Trophoblast cell (in vitro differentiated cells and primary cell): Measurements from ENCODE around the gene FAM120A.

Experiments
- DNase-seq, 2 donors: peaks; one replicate each; pipeline ENCODE4 v3.0.0-alpha.2; 2016
- H2AFZ ChIP-seq: 2 replicates; pipeline ENCODE4 v1.6.1; 2013; ENCODE audit warnings: low read length, moderate library complexity, mild to moderate bottlenecking; ENCODE audit not compliant: insufficient read depth, poor library complexity
- H2AK5ac ChIP-seq: 2 replicates; pipeline ENCODE4 v1.6.1; 2013; ENCODE audit warnings: mild to moderate bottlenecking, low read length
- H2BK120ac ChIP-seq: 2 replicates; pipeline ENCODE4 v1.6.1; 2013; ENCODE audit warnings: low read length, mild to moderate bottlenecking, moderate library complexity; ENCODE audit not compliant: insufficient read depth, poor library complexity
- H2BK12ac ChIP-seq: 2 replicates; pipeline ENCODE4 v1.6.1; 2013; ENCODE audit warnings: mild to moderate bottlenecking, low read length, moderate library complexity
- H2BK5ac ChIP-seq: 2 replicates; pipeline ENCODE4 v1.6.1; 2013; ENCODE audit warnings: low read length, low read depth, moderate library complexity, mild to moderate bottlenecking; ENCODE audit not compliant: poor library complexity
- H3K14ac ChIP-seq: 2 replicates; pipeline ENCODE4 v1.6.1; 2013; ENCODE audit warnings: mild to moderate bottlenecking, low read length
- H3K18ac ChIP-seq: 2 replicates; pipeline ENCODE4 v1.6.1; 2013; ENCODE audit warnings: mild to moderate bottlenecking, low read length
- H3K23ac ChIP-seq: 2 replicates; pipeline ENCODE4 v1.6.1; 2013; ENCODE audit warnings: low read length
- H3K27ac ChIP-seq: 2 replicates; pipeline ENCODE4 v1.5.1; 2013; ENCODE audit warnings: low read depth, mild to moderate bottlenecking, inconsistent platforms, low read length, moderate library complexity
- H3K27me3 ChIP-seq: 2 replicates; pipeline ENCODE4 v1.6.1; 2013; ENCODE audit warnings: inconsistent platforms, mild to moderate bottlenecking, low read length, moderate library complexity; ENCODE audit not compliant: insufficient read depth
- H3K36me3 ChIP-seq, 2 experiments: 1 replicate in 1 of 2; 2 replicates in 1 of 2; pipeline ENCODE4 v1.6.1; 2013; ENCODE audit warnings: low read length in 2 of 2, mild to moderate bottlenecking in 2 of 2, moderate library complexity in 1 of 2; ENCODE audit not compliant: insufficient read depth in 2 of 2, control insufficient read depth in 1 of 2
- H3K4ac ChIP-seq: 2 replicates; pipeline ENCODE4 v1.6.1; 2013; ENCODE audit warnings: low read depth, mild to moderate bottlenecking, low read length, moderate library complexity
- H3K4me1 ChIP-seq, 2 experiments: 1 replicate in 1 of 2; 2 replicates in 1 of 2; pipeline ENCODE4 v1.6.1; 2013; ENCODE audit warnings: low read length in 2 of 2, mild to moderate bottlenecking in 2 of 2, moderate library complexity in 1 of 2; ENCODE audit not compliant: insufficient read depth in 2 of 2, control insufficient read depth in 1 of 2
- H3K4me2 ChIP-seq: 2 replicates; pipeline ENCODE4 v1.6.1; 2013; ENCODE audit warnings: inconsistent platforms, mild to moderate bottlenecking, low read length, moderate library complexity
- H3K4me3 ChIP-seq: 2 replicates; pipeline ENCODE4 v1.5.1; 2013; ENCODE audit warnings: mild to moderate bottlenecking, low read depth, low read length, inconsistent platforms
- H3K79me1 ChIP-seq: one replicate; pipeline ENCODE4 v1.6.1; 2013; ENCODE audit warnings: low read length
- H3K79me2 ChIP-seq: 2 replicates; pipeline ENCODE4 v1.6.1; 2013; ENCODE audit warnings: low read length, mild to moderate bottlenecking; ENCODE audit not compliant: control insufficient read depth, insufficient read depth, poor library complexity
- H3K9ac ChIP-seq: 2 replicates; pipeline ENCODE4 v1.6.1; 2013; ENCODE audit warnings: mild to moderate bottlenecking, low read length
- H3K9me3 ChIP-seq: 2 replicates; pipeline ENCODE4 v1.6.1; 2013; ENCODE audit warnings: low read depth, mild to moderate bottlenecking, control low read depth, inconsistent platforms, low read length; ENCODE audit not compliant: insufficient read depth
- H4K12ac ChIP-seq: 2 replicates; pipeline ENCODE4 v1.6.1; 2013; ENCODE audit warnings: low read depth, mild to moderate bottlenecking, low read length, moderate library complexity
- H4K8ac ChIP-seq: 2 replicates; pipeline ENCODE4 v1.6.1; 2013; ENCODE audit warnings: low read depth, mild to moderate bottlenecking, low read length, moderate library complexity
- H4K91ac ChIP-seq: one replicate; pipeline ENCODE4 v1.6.1; 2013; ENCODE audit warnings: low read depth, mild to moderate bottlenecking, low read length, moderate library complexity
- WGBS: extraction: QIAGEN DNeasy Blood & Tissue Kit; methylation state at CpG from one replicate; pipeline ENCODE4 v1.1.7; 2013; ENCODE audit warnings: missing lambda C conversion rate; ENCODE audit not compliant: insufficient read length, insufficient coverage; ENCODE audit errors: extremely low coverage; 5-methylcytosine and 5-hydroxymethylcytosine counted together

FAM120A gene

GRCh38 chr9:93456504-93456903 is 5.0 kb downstream of the FAM120A start:
- Histone ChIP-seq H2BK5ac (no peak overlapping the region), H3K79me2 (peaks cover 18% of the 10 kb centered on the region), H3K36me3 (no peaks in the 10 kb centered on the region), H4K12ac (no peak overlapping the region), H2BK12ac (no peak overlapping the region), H2BK120ac (no peak overlapping the region), H3K18ac (no peak overlapping the region), H3K27me3 (no peaks in the 10 kb centered on the region), H4K91ac (no peak overlapping the region), H4K8ac (no peak overlapping the region), H3K27ac (no peak overlapping the region), H3K4me3 (no peak overlapping the region), H3K79me1 (peaks cover 10% of the 10 kb centered on the region), H2AK5ac (no peak overlapping the region), H3K14ac (no peak overlapping the region), H3K4ac (peak overlapping the region; percentile 61), H3K4me1 (peaks cover 0 to 2% of the 10 kb centered on the region in 2 experiments), H3K4me2 (no peak overlapping the region), H2AFZ (no peak overlapping the region), H3K9ac (no peak overlapping the region), H3K23ac (no peak overlapping the region), H3K9me3 (no peaks in the 10 kb centered on the region)
- no CpG with 5 or more reads among the region's 2 CpGs for WGBS
- DNase-seq, result no peak

GRCh38 chr9:93457006-93457405 is 5.5 kb downstream of the FAM120A start:
- Histone ChIP-seq H4K12ac (no peak overlapping the region), H3K23ac (no peak overlapping the region), H3K18ac (no peak overlapping the region), H3K79me2 (peaks cover 15% of the 10 kb centered on the region), H3K27ac (no peak overlapping the region), H3K27me3 (no peaks in the 10 kb centered on the region), H3K9me3 (no peaks in the 10 kb centered on the region), H3K9ac (no peak overlapping the region), H4K8ac (no peak overlapping the region), H4K91ac (no peak overlapping the region), H2AK5ac (no peak overlapping the region), H3K79me1 (peaks cover 7% of the 10 kb centered on the region), H2BK120ac (no peak overlapping the region), H3K4me1 (peaks cover 0 to 2% of the 10 kb centered on the region in 2 experiments), H3K4ac (no peak overlapping the region), H2AFZ (no peak overlapping the region), H2BK5ac (no peak overlapping the region), H3K4me2 (no peak overlapping the region), H3K36me3 (no peaks in the 10 kb centered on the region), H2BK12ac (no peak overlapping the region), H3K4me3 (no peak overlapping the region), H3K14ac (no peak overlapping the region)
- WGBS, result no CpG with 5 or more reads among the region's 1 CpG
- DNase-seq, result no peak

- Histone ChIP-seq H2AK5ac (no peak overlapping the region), H3K23ac (no peak overlapping the region), H2BK120ac (no peak overlapping the region), H3K18ac (no peak overlapping the region), H3K4me3 (no peak overlapping the region), H4K91ac (no peak overlapping the region), H3K4me2 (no peak overlapping the region), H3K79me2 (peaks cover 4% of the 10 kb centered on the region), H3K4ac (no peak overlapping the region), H2AFZ (no peak overlapping the region), H3K79me1 (no peaks in the 10 kb centered on the region), H2BK5ac (no peak overlapping the region), H2BK12ac (no peak overlapping the region), H3K4me1 (peaks cover 0 to 2% of the 10 kb centered on the region in 2 experiments), H3K9me3 (no peaks in the 10 kb centered on the region), H4K8ac (no peak overlapping the region), H3K36me3 (no peaks in the 10 kb centered on the region), H3K27ac (no peak overlapping the region), H3K27me3 (no peaks in the 10 kb centered on the region), H3K14ac (no peak overlapping the region), H3K9ac (no peak overlapping the region), H4K12ac (no peak overlapping the region)
- DNase-seq, result no peak
- no CpG with 5 or more reads among the region's 4 CpGs for WGBS
These were observed 7.2 kb downstream of the FAM120A start for GRCh38 chr9:93458712-93459111.

GRCh38 chr9:93459432-93459847 is 8.0 kb downstream of the FAM120A start:
- Histone ChIP-seq H4K91ac (no peak overlapping the region), H3K4ac (peak overlapping the region; percentile 96), H2AFZ (no peak overlapping the region), H3K79me1 (no peaks in the 10 kb centered on the region), H2BK5ac (no peak overlapping the region), H3K4me2 (no peak overlapping the region), H3K18ac (no peak overlapping the region), H2AK5ac (no peak overlapping the region), H3K4me3 (no peak overlapping the region), H2BK120ac (no peak overlapping the region), H4K8ac (no peak overlapping the region), H3K79me2 (peaks cover 4% of the 10 kb centered on the region), H3K23ac (no peak overlapping the region), H3K27me3 (no peaks in the 10 kb centered on the region), H4K12ac (no peak overlapping the region), H3K4me1 (peaks cover 0 to 2% of the 10 kb centered on the region in 2 experiments), H3K14ac (no peak overlapping the region), H3K27ac (no peak overlapping the region), H3K9me3 (no peaks in the 10 kb centered on the region), H3K36me3 (no peaks in the 10 kb centered on the region), H3K9ac (no peak overlapping the region), H2BK12ac (no peak overlapping the region)
- no peak for DNase-seq
